ENCODE results near the gene PTPN12.

GRCh38 chr7:77531038-77531437, 6.1 kb upstream of the PTPN12 start:
- TF ChIP-seq CTCF (IDR thresholded peaks at IDR 0.05) = no peak
- no peak for TF ChIP-seq POLR2A (IDR thresholded peaks at IDR 0.05)
